Liver (tissue), 9 donors: Measurements from ENCODE around the gene KCNQ1. TPM values are rescaled to one million over a fixed set of nuclear protein-coding genes. Genes with fewer than 3 reads are reported as not detected.

Experiments used
- DNase-seq: peaks from one replicate; pipeline ENCODE4 v3.0.0-alpha.2; 2017; ENCODE audit warnings: low spot score
- H3K27ac ChIP-seq, 2 donors: one replicate each; pipeline ENCODE4 v1.7.0; 2013; ENCODE audit warnings: inconsistent platforms in 2 of 2, low read length in 2 of 2, control low read depth in 1 of 2, low read depth in 1 of 2, mild to moderate bottlenecking in 1 of 2
- H3K27me3 ChIP-seq, 4 donors: one replicate each; pipeline versions ENCODE4 v1.6.1 to v1.7.0; 2013; ENCODE audit warnings: low read length in 3 of 4, inconsistent platforms in 1 of 4, mild to moderate bottlenecking in 1 of 4, moderate library complexity in 1 of 4; ENCODE audit not compliant: control insufficient read depth in 4 of 4, insufficient read depth in 4 of 4
- H3K36me3 ChIP-seq, 4 donors: one replicate each; pipeline versions ENCODE4 v1.6.1 to v1.7.0; 2013; ENCODE audit warnings: low read length in 3 of 4, mild to moderate bottlenecking in 3 of 4, low read depth in 1 of 4, moderate library complexity in 1 of 4; ENCODE audit not compliant: control insufficient read depth in 4 of 4, insufficient read depth in 3 of 4
- H3K4me1 ChIP-seq, 4 donors: one replicate each; pipeline versions ENCODE4 v1.6.1 to v1.7.0; 2013; ENCODE audit warnings: low read length in 3 of 4, mild to moderate bottlenecking in 3 of 4, moderate library complexity in 1 of 4; ENCODE audit not compliant: control insufficient read depth in 4 of 4, insufficient read depth in 4 of 4
- H3K4me3 ChIP-seq, 3 donors: one replicate each; pipeline versions ENCODE4 v1.6.1 to v1.7.0; 2013; ENCODE audit warnings: low read length in 3 of 3, control low read depth in 1 of 3, low read depth in 1 of 3, mild to moderate bottlenecking in 1 of 3
- H3K9ac ChIP-seq, 2 donors: one replicate each; pipeline ENCODE4 v1.7.0; 2013; ENCODE audit warnings: low read length in 2 of 2, mild to moderate bottlenecking in 2 of 2, moderate library complexity in 2 of 2, control low read depth in 1 of 2, low read depth in 1 of 2
- H3K9me3 ChIP-seq, 4 donors: one replicate each; pipeline versions ENCODE4 v1.6.1 to v1.7.0; 2013; ENCODE audit warnings: low read length in 3 of 4; ENCODE audit not compliant: control insufficient read depth in 4 of 4
- FOXA1 ChIP-seq: IDR thresholded peaks from 2 replicates; pipeline ENCODE4 v1.6.1; 2016; ENCODE audit warnings: antibody characterized with exemption
- FOXA2 ChIP-seq: IDR thresholded peaks from 2 replicates; pipeline ENCODE4 v1.6.1; 2016; ENCODE audit warnings: antibody characterized with exemption
- GABPA ChIP-seq, 2 donors: IDR thresholded peaks in 1 of 2; conservative IDR thresholded peaks in 1 of 2; 2 replicates each; pipeline ENCODE4 v1.6.1; 2016; ENCODE audit warnings: antibody characterized with exemption in 2 of 2, mild to moderate bottlenecking in 1 of 2, moderate library complexity in 1 of 2
- HNF4A ChIP-seq, 2 donors: conservative IDR thresholded peaks; 2 replicates each; pipeline ENCODE4 v1.6.1; 2016; ENCODE audit warnings: antibody characterized with exemption in 2 of 2, mild to moderate bottlenecking in 2 of 2
- HNF4G ChIP-seq: IDR thresholded peaks from 2 replicates; pipeline ENCODE4 v1.6.1; 2016; ENCODE audit warnings: antibody characterized with exemption
- JUND ChIP-seq, 2 donors: IDR thresholded peaks; 2 replicates each; pipeline ENCODE4 v1.6.1; 2016; ENCODE audit warnings: antibody characterized with exemption in 2 of 2
- NR2F2 ChIP-seq: IDR thresholded peaks from 2 replicates; pipeline ENCODE4 v1.6.1; 2016; ENCODE audit warnings: antibody characterized with exemption
- RAD21 ChIP-seq, 2 donors: IDR thresholded peaks; 2 replicates each; pipeline ENCODE4 v1.6.1; 2016; ENCODE audit warnings: antibody characterized with exemption in 2 of 2, mild to moderate bottlenecking in 2 of 2
- TAF1 ChIP-seq: conservative IDR thresholded peaks from 2 replicates; pipeline ENCODE4 v1.6.1; 2016; ENCODE audit warnings: antibody characterized with exemption, mild to moderate bottlenecking
- YY1 ChIP-seq: IDR thresholded peaks from 2 replicates; pipeline ENCODE4 v1.6.1; 2016; ENCODE audit warnings: antibody characterized with exemption, mild to moderate bottlenecking
- WGBS: extraction: QIAGEN DNeasy Blood & Tissue Kit; methylation state at CpG from one replicate; pipeline ENCODE4 v1.1.7; 2013; 5-methylcytosine and 5-hydroxymethylcytosine counted together
- polyA plus RNA-seq, 2 donors: library from polyadenylated mRNA; stranded (reverse) in 1 of 2; unstranded in 1 of 2; fragments of 200-250 nt in 1 of 2; fragments of >200 nt in 1 of 2; fragmentation: Nextera tagmentation in 1 of 2; extraction: Ambion mirVana in 1 of 2; gene quantifications; one replicate each; pipeline versions ENCODE4 v1.2.1 to v1.2.3, GENCODE V29; 2013 to 2015
- total RNA-seq, 2 donors: library from RNA; depleted of rRNA; stranded (reverse); fragments of >200 nt; gene quantifications; one replicate each; pipeline ENCODE4 v1.2.3, GENCODE V29; 2014
- TF ChIP-seq, protein P1 (sequence below): IDR thresholded peaks from 2 replicates; pipeline ENCODE4 v1.6.1; 2016; ENCODE audit warnings: antibody characterized with exemption
- TF ChIP-seq, protein P2 (sequence below): fragments of 150-350 bp; IDR thresholded peaks from 2 replicates; pipeline ENCODE4 v1.5.1; 2017; ENCODE audit warnings: improper control_type of control experiment, low read depth, low read length; ENCODE audit not compliant: missing input control
- TF ChIP-seq, protein P3 (sequence below): IDR thresholded peaks from 2 replicates; pipeline ENCODE4 v1.6.1; 2016; ENCODE audit warnings: antibody characterized with exemption
- donor health status: healthy.
- donor health status: healthy.
- donor health status: healthy.
- donor health status: healthy.
- donor health status: healthy.

The KCNQ1 gene
- total and polyA plus RNA-seq, 4 donors, result 0.31 to 2.2 (median 1.5) TPM

DNA sequence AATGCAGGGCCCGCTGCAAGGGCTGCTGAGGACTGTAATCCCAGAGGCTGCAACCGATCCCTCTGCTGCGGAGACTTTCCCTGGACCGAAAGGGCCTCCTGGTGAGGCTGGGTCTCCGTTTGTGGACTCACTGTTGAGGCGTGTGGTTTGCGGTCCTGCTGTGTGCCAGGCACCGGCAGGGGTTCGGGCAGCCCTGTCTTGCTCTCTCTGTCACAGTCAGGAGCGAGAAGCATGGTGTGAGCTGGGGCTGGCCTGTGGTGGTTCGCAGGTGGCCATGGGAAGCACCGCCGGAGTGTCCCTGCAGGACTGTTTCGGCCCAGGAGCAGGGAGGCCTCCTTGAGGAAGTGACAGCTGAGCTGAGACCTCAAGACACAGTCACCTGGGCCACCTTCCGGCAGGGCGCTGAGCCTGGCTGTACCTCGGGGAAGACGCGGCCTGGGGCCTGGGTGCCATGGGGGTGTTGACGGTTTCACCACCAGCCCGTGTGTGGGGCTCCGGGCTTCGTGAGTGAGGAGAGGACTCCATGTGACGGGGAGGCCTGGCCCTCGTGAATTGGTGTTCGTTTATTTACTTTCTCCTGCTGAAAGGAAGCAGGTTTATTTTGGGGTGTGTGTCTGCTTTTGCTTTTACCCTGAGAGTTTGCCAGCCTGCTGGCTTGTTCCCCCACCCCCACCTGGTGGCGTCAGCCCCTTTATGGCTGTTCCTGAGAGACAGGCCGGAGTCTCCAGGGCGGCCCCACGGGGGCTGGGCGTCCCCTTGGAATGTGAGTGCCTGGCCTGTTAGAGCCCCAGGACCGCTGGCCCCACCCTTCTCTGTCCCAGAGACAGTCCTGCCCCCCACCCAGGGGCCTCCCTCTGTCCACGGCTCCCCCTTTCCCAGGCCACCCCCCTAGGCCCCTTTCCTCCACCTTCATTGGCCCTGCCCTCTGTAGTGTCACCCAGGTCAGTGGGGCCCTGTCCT lies 132.5 kb downstream of the KCNQ1 start:
- H3K9me3 ChIP-seq, result no peaks in the 10 kb centered on the region
- H3K27ac ChIP-seq, result no peak overlapping the region
- WGBS, result 91% methylated on average over 33 of the region's 33 CpGs
- H3K9ac ChIP-seq, result no peak overlapping the region
- no peaks in the 10 kb centered on the region for H3K27me3 ChIP-seq
- H3K4me3 ChIP-seq, result no peak overlapping the region
- no peak for DNase-seq
- H3K36me3 ChIP-seq, result no peaks in the 10 kb centered on the region
- no peaks in the 10 kb centered on the region for H3K4me1 ChIP-seq
- TF ChIP-seq, protein P1, sequence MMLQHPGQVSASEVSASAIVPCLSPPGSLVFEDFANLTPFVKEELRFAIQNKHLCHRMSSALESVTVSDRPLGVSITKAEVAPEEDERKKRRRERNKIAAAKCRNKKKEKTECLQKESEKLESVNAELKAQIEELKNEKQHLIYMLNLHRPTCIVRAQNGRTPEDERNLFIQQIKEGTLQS, result no peak
- TF ChIP-seq YY1, result no peak
- no peak for TF ChIP-seq JUND (IDR thresholded peaks at IDR 0.05)

DNA sequence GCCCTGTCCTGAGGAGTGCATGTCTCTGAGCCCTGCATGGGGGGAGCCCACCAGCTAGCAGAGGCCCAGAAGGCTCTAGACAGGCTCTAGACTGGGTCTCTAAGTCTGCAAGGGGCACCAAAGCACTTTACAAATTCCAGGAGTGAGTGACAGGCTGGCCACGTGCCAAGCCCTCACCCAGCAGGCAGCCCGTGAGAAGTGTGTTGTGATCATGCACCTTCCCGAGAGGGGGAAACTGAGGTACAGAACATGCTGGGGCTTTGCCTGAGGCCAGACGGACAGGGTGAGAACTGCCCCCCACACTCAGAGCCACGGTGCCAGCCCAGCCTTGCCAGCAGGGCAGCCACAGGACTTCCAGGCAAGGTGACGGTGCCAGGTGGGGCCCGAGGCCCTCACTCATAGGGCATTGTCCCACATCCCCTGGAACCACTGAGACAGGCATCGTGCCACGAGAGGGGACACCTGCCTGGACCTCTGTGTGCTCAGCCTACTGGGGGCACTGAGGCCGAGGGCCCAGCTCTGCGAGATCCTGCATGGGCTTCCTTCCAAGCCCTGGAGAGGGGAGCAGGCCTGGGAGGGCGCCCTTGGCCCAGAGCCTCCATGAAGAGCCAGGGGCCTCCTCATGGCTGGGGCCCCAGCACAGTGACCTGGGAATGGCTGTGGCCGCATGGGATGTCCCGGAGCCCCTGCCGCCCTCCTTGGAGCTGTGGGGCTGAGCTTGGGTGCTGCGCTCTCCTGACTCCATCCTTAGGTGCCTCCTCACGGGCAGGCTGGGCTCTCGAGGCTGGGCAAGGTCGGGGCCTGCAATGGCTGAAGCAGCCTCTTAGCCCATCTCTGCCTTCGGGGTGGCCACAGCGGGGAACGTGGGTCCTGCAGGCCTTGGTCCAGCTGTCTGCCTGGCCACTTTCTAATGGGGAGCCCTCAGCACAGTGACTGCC lies 133.5 kb downstream of the KCNQ1 start:
- no peak overlapping the region for H3K9ac ChIP-seq
- no peaks in the 10 kb centered on the region for H3K4me1 ChIP-seq
- 92% methylated on average over 22 of the region's 22 CpGs for WGBS
- no peak for DNase-seq
- no peak overlapping the region for H3K4me3 ChIP-seq
- H3K36me3 ChIP-seq, result no peaks in the 10 kb centered on the region
- no peak for TF ChIP-seq FOXA1
- TF ChIP-seq, protein P2, sequence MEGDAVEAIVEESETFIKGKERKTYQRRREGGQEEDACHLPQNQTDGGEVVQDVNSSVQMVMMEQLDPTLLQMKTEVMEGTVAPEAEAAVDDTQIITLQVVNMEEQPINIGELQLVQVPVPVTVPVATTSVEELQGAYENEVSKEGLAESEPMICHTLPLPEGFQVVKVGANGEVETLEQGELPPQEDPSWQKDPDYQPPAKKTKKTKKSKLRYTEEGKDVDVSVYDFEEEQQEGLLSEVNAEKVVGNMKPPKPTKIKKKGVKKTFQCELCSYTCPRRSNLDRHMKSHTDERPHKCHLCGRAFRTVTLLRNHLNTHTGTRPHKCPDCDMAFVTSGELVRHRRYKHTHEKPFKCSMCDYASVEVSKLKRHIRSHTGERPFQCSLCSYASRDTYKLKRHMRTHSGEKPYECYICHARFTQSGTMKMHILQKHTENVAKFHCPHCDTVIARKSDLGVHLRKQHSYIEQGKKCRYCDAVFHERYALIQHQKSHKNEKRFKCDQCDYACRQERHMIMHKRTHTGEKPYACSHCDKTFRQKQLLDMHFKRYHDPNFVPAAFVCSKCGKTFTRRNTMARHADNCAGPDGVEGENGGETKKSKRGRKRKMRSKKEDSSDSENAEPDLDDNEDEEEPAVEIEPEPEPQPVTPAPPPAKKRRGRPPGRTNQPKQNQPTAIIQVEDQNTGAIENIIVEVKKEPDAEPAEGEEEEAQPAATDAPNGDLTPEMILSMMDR, result no peak
- TF ChIP-seq RAD21 (IDR thresholded peaks at IDR 0.05), result no peak
- TF ChIP-seq, protein P3, sequence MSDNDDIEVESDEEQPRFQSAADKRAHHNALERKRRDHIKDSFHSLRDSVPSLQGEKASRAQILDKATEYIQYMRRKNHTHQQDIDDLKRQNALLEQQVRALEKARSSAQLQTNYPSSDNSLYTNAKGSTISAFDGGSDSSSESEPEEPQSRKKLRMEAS, result no peak
- TF ChIP-seq HNF4A (conservative IDR thresholded peaks at IDR 0.05), result no peak
- TF ChIP-seq NR2F2, result no peak
- TF ChIP-seq GABPA (IDR thresholded peaks at IDR 0.05 in 1 of 2, conservative IDR thresholded peaks at IDR 0.05 in 1 of 2), result no peak
- H3K9me3 ChIP-seq, result no peaks in the 10 kb centered on the region
- no peaks in the 10 kb centered on the region for H3K27me3 ChIP-seq
- H3K27ac ChIP-seq, result no peak overlapping the region

DNA sequence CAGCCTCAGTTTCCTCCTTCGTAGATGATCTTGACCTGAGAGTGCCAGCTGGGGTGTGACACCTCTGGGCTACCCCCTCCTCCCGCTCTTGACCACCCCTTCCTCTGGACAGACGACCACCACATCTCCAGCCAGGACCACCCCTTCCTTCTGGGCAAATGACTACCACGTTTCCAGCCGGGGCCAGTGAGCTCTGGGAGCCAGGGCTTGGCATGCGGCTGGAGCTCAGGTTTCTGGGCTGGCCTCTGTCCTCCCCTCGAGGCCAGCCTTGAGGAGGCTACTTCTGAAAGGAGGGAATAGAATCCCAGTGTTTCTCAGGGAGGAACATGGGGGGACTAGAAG lies 134.1 kb downstream of the KCNQ1 start:
- H3K4me1 ChIP-seq, result no peaks in the 10 kb centered on the region
- no peak overlapping the region for H3K4me3 ChIP-seq
- no peak for TF ChIP-seq FOXA2
- TF ChIP-seq, protein P1, result no peak
- no peak for TF ChIP-seq GABPA (IDR thresholded peaks at IDR 0.05 in 1 of 2, conservative IDR thresholded peaks at IDR 0.05 in 1 of 2)
- no peak for TF ChIP-seq FOXA1
- TF ChIP-seq TAF1, result no peak
- TF ChIP-seq, protein P2, result no peak
- no peak for TF ChIP-seq HNF4G
- no peak for DNase-seq
- 84% methylated on average over 7 of the region's 7 CpGs for WGBS
- no peak overlapping the region for H3K27ac ChIP-seq
- no peaks in the 10 kb centered on the region for H3K27me3 ChIP-seq
- H3K9ac ChIP-seq, result no peak overlapping the region
- H3K36me3 ChIP-seq, result no peaks in the 10 kb centered on the region
- no peaks in the 10 kb centered on the region for H3K9me3 ChIP-seq
